IPS-NIHi7 (cell line): ENCODE data around the gene ADAMTS9.
A peak's percentile ranks its signal among the peaks of the same experiment; 100 is the strongest.

Experiments
- DNase-seq: peaks from one replicate; pipeline ENCODE4 v3.0.0; 2012; ENCODE audit warnings: mixed read lengths; ENCODE audit errors: extremely low spot score

ADAMTS9 gene

DNA sequence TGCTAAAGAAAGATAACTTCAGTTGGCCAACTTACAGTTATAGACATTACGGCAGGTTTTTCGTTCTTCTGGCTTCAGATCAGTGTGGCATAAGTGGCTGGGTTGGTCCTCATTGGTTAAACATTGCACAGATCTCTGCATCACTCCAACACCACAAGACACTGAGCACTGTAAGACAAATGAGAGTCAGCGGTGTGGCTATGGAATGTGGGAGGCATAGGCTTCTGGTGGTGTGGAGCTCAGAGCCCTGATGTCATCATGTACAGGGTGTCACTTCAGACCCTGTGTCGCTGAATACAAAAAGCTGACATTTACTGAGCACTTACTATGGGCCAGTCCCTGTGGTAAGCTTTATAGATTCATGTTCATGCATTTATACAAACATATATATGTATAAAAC, 146.0 kb downstream of the ADAMTS9 start:
- DNase-seq: no peak

DNA sequence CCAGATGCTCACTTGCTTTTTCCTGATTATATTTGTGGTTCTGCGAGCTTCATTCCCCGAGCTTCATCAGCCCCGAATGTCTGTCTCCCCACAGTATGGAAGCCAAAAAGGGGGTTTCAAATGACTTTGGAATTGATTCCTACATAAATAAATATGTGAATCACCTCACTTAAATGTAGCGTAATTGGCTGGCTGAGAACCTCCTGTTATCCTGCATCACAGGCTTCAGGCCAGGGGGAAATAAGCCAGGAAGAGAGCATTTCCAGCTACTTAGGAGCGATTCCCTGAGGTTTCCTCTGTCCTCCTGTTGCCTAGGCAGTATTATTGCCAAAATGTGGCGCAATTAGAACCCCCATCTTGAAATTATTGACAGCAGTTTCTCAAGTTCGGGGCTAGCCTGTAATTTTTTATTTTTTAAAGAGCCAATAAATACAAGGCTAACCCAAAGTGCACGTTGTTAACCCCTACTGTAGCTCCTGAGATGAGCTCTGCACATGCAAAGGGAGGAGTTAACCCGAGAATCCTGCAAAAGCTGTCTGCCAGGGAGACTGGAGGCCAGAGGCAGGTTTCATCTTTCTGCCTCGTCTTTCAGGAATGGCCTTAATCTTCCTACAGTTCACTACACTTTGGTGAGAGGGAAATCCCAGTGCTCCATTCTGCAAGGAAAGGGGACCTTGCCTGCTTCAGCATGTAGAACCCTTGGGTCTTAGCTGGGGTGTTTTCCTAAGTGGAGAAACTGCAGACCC, 148.2 kb downstream of the ADAMTS9 start:
- DNase-seq: no peak

DNA sequence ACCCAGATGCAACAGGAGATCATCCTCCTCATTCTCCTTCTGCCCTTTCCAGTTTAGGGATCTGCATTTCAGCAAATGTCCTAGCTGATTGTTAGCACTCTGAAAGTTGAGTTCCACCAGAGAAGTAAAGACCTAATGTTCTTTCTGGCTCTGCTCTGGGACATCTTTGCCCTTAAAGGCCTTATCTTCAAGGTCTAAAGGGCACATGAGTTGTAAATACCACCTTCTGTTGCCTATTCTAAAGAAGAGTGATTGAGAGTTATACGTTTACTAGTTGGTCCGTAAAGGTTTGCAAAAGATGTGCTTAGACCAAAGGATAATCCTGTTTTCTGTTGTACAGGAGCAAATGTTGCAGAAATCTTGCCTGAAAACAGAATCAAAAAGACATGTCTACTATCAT, 151.6 kb downstream of the ADAMTS9 start:
- no peak for DNase-seq

DNA sequence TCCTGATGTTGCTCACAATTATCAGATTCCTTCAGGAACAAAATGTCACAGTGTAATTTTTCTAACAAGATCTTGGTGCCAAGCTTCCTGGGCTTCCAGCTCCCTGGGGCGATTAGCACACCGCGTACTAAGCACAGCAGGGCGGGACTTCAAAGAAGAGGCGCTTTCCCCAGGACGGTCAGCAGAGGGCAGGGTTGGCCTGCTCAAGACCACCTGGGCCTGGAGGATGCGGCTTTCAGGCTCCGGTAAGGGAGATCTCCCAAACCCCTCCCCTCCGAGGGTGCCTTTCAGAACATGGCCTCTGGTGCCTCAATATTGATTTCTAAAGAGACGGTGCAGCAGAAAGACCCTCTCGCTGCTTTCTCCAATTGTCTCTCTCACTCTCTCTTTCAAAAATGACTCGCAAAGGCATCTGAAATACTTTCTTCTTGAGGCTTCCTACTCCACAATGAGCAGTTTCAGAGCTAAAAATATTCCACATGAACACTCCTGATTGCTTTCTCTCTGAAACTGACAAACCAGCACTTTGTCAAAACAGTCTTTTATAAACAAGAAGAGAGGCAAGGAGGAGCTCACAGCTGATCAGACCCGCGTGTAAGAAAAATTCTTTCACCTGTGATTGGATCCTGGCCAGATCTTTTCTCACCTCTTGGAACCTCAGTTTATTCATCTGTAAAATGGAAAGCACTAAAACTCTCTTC, 154.0 kb downstream of the ADAMTS9 start:
- DNase-seq: peak; percentile 94

DNA sequence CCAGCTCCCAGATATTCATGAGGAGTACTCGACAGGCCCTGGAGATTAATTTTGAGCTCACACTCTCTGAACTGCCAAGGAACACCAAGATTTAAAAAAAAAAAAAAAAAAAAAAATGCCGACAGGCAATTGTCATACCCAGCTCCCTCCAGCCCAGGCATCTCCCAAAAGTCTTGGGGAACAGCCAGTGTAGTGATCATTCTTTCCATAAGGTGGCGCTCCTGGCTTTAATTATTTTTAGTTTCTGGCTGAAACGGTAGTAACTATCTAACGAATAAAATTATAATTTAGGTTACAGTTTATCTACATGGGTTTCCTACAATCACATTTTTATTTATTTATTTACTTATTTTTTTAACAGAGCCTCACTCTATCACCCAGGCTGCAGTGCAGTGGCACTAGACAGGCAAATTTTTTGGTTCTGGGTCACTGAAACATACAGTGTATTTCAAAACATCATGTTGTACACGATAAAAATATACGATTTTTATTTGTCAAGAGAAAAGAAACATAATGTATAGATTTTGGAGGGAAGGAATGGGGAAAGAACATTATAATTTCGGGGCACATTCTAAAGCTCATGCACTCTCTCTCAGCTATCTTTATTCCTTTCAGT, 157.3 kb downstream of the ADAMTS9 start:
- DNase-seq: peak; percentile 76

DNA sequence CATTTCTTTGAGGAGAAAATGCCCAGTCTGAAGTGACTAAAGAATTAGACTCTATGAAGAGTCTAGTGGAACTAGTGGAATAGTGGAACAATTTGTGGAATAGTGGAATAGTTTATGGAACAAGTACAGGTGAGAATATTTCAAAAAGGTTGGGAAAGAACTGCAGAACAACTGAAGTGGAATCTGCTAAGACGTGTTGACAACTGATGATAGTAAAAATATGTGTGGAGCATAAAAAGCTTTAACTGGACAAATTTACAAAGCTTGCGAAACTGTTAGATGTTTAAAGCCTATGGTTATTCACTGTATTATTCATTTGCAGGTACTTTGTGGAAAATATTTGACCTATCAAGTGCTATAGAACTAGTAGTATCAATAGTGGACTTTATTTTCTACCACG, 164.5 kb downstream of the ADAMTS9 start:
- no peak for DNase-seq

DNA sequence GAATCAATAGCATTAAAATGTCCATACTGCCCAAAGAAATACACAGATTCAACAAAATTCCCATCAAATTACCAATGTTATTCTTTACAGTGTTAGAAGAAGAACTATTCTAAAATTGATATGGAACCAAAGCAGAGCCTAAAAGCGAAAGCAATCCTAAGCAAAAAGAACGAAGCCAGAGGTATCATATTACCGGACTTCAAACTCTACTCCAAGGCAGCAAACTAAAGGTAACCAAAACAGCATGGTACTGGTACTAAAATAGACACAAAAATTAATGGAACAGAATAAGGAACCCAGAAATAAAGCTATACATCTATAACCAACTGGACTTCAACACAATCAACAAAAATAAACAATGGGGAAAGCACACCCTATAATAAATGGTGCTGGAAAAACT, 167.5 kb downstream of the ADAMTS9 start:
- DNase-seq: no peak

DNA sequence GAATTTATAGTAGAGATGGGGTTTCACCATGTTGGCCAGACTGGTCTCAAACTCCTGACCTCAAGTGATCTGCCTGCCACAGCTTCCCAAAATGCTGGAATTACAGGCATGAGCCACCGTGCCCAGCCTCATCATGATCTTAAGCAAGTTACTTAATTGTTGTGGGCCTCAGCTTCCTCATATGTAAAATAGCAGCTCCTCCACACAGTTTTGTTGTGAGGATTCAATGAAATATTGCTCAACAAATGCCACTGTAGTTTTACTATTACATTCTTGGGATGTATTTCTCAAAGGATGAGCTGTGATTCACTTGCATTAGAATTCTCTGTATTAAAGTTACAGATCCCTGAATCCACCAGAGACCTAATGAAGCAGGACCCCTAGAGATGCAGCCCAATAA, 168.8 kb downstream of the ADAMTS9 start:
- no peak for DNase-seq

DNA sequence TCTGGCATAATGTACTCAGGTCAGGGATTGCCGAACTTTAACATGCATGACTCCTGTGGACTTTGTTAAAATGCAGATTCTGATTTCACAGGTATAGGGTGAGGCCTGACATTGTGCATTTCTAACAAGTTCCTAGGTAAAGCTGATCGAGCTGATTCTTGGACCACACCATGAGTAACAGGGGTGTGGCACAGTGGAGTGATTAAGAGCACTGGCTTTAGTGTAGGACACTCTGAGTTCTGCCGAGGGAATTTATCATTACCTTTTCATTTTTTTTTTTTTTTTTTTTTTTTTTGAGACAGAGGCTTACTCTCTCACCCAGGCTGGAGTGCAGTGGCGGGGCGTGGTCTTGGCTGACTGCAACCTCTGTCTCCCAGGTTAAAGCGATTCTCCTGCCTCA, 169.3 kb downstream of the ADAMTS9 start:
- DNase-seq: no peak

DNA sequence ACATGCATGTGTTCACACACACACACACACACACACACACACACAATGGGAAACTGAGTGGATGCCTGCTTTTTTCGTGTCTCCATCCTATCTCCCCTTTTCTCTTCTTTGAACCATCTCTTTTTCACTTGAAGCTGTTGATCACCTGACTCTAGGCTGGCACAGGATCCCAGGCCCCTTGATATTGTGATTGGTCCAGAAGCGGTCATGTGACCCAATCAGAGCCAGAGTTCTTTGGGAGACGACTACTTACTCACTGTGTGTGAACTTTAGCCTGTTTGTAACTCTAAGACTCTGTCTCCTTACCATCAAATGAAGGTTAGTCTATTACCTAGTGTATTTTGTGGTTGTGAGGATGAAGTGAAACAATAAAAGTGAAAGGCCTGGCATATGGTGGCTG, 172.9 kb downstream of the ADAMTS9 start:
- no peak for DNase-seq

DNA sequence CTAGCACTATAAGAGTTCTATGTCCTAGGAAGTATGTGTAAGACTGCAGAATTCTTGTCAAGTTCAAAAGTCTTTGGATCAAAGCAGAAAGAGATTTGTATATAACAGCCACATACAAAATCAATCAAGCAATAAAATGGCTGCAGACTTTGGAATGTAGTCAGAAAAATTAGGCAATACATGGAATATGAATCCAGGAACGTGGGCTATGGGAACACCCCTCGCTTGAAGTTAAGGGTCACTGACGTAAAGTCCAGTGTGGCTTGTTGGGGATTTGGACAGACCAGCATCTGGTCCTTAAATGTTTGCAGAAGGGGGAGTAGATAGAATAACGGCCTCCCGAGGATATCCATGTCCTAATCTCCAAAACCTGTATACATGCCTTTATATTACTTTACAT, 178.6 kb downstream of the ADAMTS9 start:
- DNase-seq: no peak

DNA sequence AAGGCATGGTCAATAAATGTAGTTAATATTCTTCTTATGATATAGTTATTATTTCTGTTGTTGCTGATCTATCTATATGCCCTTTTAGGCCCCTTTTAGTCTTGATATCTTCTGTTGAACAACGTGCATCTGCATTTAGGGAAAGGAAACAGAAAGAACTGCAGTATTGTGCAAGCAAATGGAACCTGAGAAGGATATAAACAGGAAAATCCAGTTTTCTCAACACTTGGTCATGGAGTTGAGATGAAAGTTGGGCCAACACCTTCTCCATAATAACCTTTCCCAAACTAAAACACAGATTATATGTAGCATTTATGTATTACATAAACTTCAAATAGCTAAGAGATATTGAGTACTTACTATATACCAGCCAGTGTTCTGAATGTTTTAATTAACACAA, 179.7 kb downstream of the ADAMTS9 start:
- DNase-seq: no peak

DNA sequence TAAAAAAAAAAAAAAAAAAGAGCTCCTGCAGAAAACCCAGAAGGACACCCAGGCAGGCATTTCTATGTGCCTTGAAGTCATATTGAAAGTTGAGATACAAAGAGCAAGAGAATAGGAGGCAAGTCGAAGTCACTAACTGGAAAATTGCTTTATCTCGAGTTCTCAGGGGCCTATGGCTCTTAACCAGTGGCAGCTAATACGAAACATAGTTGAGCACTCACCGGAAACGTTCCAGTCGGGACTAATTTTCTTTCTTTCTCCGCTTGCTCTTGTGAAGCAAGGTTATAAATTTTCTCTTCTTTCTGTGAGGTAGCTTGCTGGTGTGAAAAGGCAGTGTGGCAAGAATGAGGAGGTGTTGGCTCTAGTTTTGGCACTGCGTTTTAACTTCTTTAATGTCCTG, 181.5 kb downstream of the ADAMTS9 start:
- no peak for DNase-seq

DNA sequence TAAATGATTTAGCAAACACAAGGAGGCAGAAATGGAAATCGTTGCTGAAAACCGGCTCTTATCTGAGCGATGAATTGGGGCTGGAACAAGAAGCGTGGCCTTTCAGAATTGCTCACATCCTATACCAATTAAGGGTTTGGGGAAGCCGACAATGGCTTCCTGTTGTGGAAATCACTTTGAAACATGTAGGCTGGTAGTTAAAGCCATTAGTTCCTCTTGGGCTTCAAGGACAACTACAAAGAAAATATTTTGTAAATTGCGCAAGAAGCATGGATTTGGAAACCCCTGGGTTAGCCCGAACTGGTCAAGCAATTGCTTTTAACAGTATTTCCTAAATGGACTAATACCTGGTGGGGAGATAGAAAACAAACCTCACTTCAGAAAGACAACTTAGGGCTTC, 182.4 kb downstream of the ADAMTS9 start:
- no peak for DNase-seq

DNA sequence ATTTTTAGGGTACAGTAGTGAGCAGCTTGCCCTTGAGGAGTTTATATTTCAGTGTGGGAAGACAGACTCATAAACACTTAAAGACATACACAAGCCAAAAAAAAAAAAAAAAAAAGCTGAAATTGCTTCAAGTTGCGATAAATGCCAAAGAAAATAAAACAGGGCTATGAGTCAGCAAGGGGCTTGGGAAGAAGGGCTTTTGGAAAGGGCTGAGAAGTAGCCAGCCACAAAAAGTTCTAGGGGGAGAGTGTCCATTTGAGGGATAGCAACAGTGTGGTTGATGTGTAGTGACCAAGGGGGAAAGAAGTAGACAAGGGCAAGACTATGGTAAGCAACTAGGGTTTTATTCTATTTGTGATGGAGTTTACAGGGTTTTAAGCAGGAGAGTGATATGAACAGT, 185.5 kb downstream of the ADAMTS9 start:
- DNase-seq: no peak

DNA sequence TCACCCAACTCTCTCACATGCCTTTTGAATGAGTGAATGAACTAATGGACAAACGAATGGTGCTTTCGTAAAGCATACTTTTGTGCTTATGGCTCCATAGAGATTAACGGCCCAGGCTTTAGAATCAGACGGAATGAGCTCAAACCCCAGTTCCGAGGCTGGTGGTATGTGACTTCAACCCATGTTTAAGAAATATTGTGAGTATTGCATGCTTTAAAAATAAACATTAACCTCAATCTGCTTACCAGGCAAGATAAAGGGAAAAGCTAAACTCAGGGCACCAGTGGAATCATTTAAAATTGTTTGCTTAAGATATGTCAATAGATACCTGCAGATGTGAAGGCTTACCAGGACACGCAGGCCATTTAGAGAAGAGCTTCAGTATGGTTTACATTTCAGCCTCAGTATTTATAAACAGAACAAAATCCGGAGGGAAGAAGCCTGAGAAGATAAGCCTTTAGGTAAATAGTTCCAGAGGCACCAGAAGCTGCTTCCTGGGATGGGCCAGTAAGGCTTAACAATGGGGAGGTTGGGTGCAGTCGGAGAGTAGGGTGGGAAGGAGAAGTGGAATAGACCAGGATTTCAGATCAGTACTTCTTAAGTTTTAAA, 186.4 kb downstream of the ADAMTS9 start:
- DNase-seq: no peak

DNA sequence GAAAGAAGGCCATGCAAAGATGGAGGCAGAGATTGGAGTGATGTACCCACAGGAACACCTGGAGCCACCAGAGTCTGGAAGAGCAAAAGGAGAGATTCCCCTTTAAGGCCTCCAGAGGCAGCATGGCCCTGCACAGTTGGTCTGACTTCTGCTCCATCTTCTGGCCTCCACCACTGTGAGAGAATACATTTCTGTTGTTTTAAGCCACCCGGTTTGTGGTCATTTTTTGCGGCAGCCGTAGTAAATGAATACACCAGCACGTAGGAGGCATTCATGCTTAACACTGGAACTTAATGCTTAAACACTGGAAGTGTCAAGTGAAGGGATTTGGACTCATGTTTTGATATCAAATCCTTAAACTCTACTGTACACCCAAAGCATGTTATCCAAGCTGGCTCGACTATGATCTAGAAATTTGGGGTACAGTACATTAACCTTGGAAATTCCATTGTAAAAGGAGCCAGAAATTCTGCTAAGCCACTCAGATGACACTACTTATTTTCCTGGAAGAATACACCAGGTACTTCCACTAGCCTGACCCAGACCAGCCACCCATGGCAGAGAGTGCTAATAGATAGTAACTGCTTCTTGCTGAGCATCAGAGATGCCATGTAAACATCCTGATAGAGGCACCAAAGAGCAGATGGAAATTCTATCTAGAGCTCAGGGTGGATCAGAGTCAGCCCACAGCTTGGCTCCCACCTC, 190.9 kb downstream of the ADAMTS9 start:
- DNase-seq: no peak

DNA sequence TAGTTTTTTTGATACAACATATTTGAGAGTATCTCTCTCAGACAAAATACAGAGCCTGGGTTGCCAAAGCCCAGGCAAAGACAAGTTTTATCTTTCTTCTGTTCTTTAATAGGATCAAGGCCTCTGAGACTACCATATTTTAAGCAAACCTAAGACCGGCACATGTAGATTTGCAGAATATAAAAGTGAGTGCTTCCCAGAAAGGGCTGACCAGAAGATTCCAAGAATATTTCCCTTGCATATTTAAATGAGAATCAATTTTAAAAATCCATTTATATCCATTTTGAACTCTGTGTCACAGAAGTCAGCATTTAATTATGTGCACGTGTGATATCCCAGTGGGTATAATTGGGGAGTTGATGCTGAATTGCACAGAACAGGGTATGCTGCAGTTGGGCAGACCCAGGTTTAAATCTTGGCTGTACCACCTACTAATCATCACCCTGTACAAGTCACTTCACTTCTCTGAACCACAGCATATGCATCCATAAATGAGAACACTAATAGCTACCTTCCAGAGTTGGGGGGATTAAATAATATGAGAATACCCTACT, 191.9 kb downstream of the ADAMTS9 start:
- no peak for DNase-seq

DNA sequence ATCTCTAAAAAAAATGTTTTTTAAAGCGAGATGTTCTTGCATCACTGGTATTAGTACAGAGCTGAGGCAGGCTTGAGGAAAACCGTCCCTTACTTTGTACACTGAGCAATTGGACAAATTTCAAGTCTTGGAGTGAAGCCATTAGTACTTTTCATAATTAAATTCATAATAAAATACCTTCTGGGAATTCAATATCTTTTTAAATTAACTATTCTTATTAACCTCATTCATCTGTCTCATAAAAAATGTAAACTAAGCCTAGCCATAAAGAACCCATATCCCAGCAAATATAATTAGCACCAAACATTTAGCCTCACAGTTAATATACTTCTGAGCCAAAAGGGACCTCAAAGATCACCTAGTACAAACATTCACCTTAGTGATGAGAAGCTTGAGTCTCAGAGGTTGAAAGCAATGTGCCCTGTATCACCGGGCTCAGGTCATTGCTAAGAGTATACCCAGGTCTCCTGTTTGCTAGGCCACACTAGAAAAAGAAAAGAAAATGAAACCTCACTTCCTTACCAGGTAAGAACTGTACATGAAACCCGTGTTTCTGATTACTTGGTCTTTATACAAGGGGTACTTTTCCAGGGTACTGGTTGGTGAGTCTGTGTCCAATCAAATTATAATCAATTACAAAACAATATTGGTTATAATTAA, 192.5 kb downstream of the ADAMTS9 start:
- no peak for DNase-seq

DNA sequence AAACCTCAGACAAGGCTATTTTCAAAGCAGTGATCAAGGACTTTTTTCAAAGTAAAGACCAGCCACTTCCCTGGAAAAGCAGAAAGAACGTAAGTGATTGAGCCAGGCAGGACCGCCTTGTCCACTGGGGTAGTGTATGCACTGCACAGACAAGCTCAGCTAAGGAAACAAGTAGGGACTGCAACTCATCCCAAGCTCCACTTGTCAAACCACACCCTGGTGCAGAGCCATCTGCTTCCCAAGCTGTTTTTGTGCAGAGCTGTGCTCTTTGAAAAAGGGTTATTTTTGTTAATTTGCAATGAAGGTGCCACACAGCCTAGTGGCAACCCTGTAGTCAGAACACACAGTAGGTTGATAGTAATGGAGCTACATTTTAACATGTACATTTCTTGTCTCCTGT, 193.3 kb downstream of the ADAMTS9 start:
- no peak for DNase-seq

DNA sequence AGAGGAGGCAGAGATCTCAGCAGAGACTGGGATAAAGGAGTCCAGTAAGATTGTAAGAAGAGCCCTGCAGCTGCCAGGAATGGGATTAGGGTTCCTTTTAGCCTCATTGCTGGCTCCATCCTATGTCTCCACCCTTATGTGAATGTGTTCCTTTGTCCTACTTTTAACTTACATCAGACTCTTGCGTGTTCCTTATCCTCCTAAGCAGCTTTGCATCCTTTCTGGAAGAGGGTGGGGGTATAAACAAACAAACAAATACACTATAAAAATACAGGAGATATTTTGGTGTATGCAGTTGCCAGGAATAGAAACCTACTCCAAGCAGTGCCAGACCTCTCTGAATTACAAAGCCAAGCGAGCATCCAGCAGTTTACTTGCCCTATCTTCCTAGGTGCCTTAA, 194.7 kb downstream of the ADAMTS9 start:
- no peak for DNase-seq
